Left renal pelvis (tissue), 4 donors: ENCODE data around the gene USP47. TPM values are rescaled to one million over a fixed set of nuclear protein-coding genes. Genes with fewer than 3 reads are reported as not detected.

Source experiments
- polyA plus RNA-seq, 4 donors: library from polyadenylated mRNA; unstranded; fragments of 120-200 nt; gene quantifications; one replicate each; pipeline ENCODE4 v1.2.1, GENCODE V29; 2013; ENCODE audit not compliant: insufficient read length in 4 of 4

The USP47 gene
- polyA plus RNA-seq, 4 donors = 67.0 to 94.9 (median 93.0) TPM

Other genes with a start within 250 kb of the USP47 start
- 10 to 100 TPM in 3 of 4 donors, 1 to 10 TPM in 1; 7.5 to 29.7 (median 23.8) TPM for gene GALNT18, start 220.0 kb upstream of the USP47 start, polyA plus RNA-seq
- 100 to 1,000 TPM in 1 of 4 donors, 10 to 100 TPM in 3; 47.6 to 320 (median 95.1) TPM for gene DKK3, start 166.7 kb downstream of the USP47 start, polyA plus RNA-seq